ENCODE data around the gene ADARB1. TPM values are rescaled to one million over a fixed set of nuclear protein-coding genes. Genes with fewer than 3 reads are reported as not detected.

ADARB1 gene
- total and polyA plus RNA-seq, 12 donors = 7.2 to 21.6 (median 16.1) TPM

DNA sequence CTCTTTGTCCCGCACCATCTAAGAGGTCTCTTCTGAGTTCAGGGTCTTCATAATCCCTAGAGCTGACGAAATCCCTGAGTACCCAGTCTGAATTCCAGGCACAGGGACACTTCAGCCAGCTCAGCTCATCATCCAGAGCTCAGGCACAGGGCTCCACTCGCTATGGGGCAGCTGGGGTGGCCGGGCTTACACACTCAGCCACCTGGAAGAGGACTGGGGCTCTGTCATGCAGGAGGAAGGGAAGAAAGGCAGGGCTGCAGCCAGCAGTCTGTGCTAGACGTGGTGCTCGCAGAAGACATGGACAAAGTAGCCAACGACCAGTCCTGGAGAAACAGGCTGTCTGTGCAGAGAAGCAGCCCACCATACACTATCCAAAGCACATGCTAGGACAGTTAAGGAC is 124.8 kb downstream of the ADARB1 start:
- WGBS, 4 donors = 89 to 96% (median 92%) methylated on average over 4 to 7 of the region's 7 CpGs
- Histone ChIP-seq H3K27ac (no peak overlapping the region), H3K4me3 (no peak overlapping the region), H3K36me3 (replicated peaks in 1 of 2) (peaks cover 0 to 1% of the 10 kb centered on the region in 2 donors), H3K27me3 (no peaks in the 10 kb centered on the region), H3K9me3 (replicated peaks in 1 of 3) (no peaks in the 10 kb centered on the region), H3K4me1 (replicated peaks in 1 of 2) (no peaks in the 10 kb centered on the region)
- intact Hi-C loops (cut with DNase I) = no loop called here
- DNase-seq = no peak
- no peak for TF ChIP-seq POLR2A (IDR thresholded peaks at IDR 0.05)
- TF ChIP-seq CTCF (IDR thresholded peaks at IDR 0.05) = no peak

DNA sequence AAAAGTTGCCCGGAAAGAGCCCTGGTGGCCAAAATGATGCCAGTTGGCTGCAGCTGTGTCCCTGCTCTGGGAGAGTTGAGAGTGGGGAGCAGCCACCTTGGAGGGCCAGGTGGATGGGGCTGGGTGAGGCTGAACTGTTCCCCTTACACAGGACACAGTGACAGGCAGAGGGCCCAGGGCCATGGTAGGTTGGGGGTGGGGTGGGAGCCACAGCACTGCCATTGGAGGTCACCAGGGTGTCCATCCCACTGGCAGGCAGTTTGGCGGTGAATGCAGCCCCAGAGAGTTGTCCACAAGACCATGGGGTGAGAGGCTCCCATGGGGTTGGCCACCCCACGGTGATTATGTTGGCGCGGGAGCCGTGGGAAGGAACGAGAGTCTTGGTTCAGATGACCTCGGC is 125.7 kb downstream of the ADARB1 start:
- H3K4me1 ChIP-seq (replicated peaks in 1 of 2) = no peaks in the 10 kb centered on the region
- WGBS, 4 donors = 95 to 100% (median 97%) methylated on average over 2 to 8 of the region's 8 CpGs
- TF ChIP-seq POLR2A (IDR thresholded peaks at IDR 0.05) (no peak), CTCF (IDR thresholded peaks at IDR 0.05) (no peak)
- no peaks in the 10 kb centered on the region for H3K27me3 ChIP-seq
- peaks cover 0 to 9% of the 10 kb centered on the region in 2 donors for H3K36me3 ChIP-seq (replicated peaks in 1 of 2)
- no peak overlapping the region for H3K4me3 ChIP-seq
- DNase-seq = no peak
- intact Hi-C loops (cut with DNase I) = no loop called here
- no peak overlapping the region for H3K27ac ChIP-seq
- no peaks in the 10 kb centered on the region for H3K9me3 ChIP-seq (replicated peaks in 1 of 3)

DNA sequence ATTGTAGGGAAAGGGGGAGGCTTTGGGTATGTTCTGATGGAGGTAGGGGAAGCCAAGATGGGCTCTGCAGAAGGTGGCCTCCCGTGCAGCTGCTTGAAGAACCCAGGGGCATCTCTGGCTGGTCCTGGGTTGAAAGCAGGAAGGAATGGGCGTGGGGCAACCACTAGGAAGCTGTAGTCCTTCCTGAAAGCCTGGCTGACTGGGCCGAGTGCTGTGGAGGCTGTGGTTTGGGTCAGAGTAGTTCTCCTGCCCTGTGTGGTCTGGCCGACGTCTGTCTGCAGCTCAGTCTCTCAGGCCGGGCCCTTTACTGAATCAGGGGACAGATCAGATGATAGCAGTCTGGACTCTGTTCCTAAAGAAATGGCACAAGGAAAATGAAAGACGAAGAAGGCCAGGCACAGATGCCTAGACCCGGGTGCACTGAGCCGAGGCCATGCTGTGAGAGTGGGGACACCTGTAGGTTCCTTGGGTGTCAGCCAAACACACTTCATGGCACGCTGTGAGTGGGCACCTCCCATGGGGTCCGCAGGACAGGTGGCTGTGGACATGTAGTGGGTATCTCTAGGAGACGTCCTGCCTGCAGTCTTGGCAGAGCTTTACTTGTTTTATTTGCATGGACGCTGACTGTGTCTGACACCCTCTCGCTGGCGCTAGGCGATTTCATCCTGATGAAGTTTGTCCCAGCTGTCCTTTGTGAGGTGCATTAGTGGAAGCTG is 126.4 kb downstream of the ADARB1 start:
- 78 to 96% (median 83%) methylated on average over 14 to 16 of the region's 16 CpGs for WGBS, 4 donors
- Histone ChIP-seq H3K36me3 (replicated peaks in 1 of 2) (peaks cover 0 to 13% of the 10 kb centered on the region in 2 donors), H3K9me3 (replicated peaks in 1 of 3) (no peaks in the 10 kb centered on the region), H3K27me3 (no peaks in the 10 kb centered on the region), H3K4me1 (replicated peaks in 1 of 2) (no peaks in the 10 kb centered on the region), H3K27ac (no peak overlapping the region), H3K4me3 (no peak overlapping the region)
- TF ChIP-seq POLR2A (IDR thresholded peaks at IDR 0.05) = no peak
- no peak for DNase-seq
- intact Hi-C loops (cut with DNase I) = no loop called here

- Histone ChIP-seq H3K36me3 (replicated peaks in 1 of 2) (peaks cover 0 to 13% of the 10 kb centered on the region in 2 donors), H3K9me3 (replicated peaks in 1 of 3) (no peaks in the 10 kb centered on the region), H3K4me1 (replicated peaks in 1 of 2) (no peaks in the 10 kb centered on the region), H3K27ac (no peak overlapping the region), H3K27me3 (no peaks in the 10 kb centered on the region), H3K4me3 (no peak overlapping the region)
- WGBS, 4 donors = 85 to 95% (median 92%) methylated on average over 5 to 9 of the region's 9 CpGs
- TF ChIP-seq POLR2A (IDR thresholded peaks at IDR 0.05) (no peak), CTCF (IDR thresholded peaks at IDR 0.05) (no peak)
- intact Hi-C loops (cut with DNase I) = no loop called here
- no peak for DNase-seq
These were observed 128.0 kb downstream of the ADARB1 start for GRCh38 chr21:45202344-45202743.

DNA sequence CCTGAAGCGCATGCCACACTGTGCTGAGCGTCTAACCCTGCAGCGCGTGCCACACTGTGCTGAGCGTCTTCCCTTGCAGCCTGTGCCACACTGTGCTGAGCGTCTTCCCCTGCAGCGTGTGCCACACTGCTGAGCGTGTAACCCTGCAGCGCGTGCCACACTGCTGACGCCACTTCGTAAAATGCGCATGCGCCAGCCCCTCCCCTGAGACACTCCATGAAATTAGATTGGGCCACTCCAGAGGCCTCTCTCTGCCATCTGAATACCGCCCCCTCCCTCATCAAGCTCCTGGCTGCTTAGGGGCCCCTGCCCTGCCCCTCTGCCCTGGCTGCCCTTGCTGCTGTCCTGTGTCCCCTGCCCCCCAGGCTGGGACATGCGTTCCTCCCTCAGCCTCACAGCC is 128.5 kb downstream of the ADARB1 start:
- H3K36me3 ChIP-seq (replicated peaks in 1 of 2) = peaks cover 0 to 13% of the 10 kb centered on the region in 2 donors
- intact Hi-C loops (cut with DNase I) = no loop called here
- H3K27me3 ChIP-seq = no peaks in the 10 kb centered on the region
- no peak overlapping the region for H3K27ac ChIP-seq
- no peak for DNase-seq
- 87 to 94% (median 89%) methylated on average over 4 to 16 of the region's 16 CpGs for WGBS, 4 donors
- no peak for TF ChIP-seq CTCF (IDR thresholded peaks at IDR 0.05)
- TF ChIP-seq POLR2A (IDR thresholded peaks at IDR 0.05) = no peak
- no peaks in the 10 kb centered on the region for H3K9me3 ChIP-seq (replicated peaks in 1 of 3)
- no peaks in the 10 kb centered on the region for H3K4me1 ChIP-seq (replicated peaks in 1 of 2)
- H3K4me3 ChIP-seq = no peak overlapping the region
